ENCODE results near the gene LDAF1.
"Not testable (repeated sequence)": the region's sequence is repeated elsewhere in the genome, so short reads cannot be mapped to it uniquely, and the experiment has no call there.

The LDAF1 gene

GRCh38 chr16:21158208-21159110 lies at the start of gene LDAF1:
Gene LDAF1 (plus strand): TSS chr16:21158674. CDS start chr16:21161183, 2,509 bp downstream.
- H3K36me3 ChIP-seq (ENCODE audit: control insufficient read depth, insufficient read depth, low read length, severe bottlenecking), result no peaks in the 10 kb centered on the region
- DNase-seq (ENCODE audit: low read depth), result peak; percentile 94

DNA sequence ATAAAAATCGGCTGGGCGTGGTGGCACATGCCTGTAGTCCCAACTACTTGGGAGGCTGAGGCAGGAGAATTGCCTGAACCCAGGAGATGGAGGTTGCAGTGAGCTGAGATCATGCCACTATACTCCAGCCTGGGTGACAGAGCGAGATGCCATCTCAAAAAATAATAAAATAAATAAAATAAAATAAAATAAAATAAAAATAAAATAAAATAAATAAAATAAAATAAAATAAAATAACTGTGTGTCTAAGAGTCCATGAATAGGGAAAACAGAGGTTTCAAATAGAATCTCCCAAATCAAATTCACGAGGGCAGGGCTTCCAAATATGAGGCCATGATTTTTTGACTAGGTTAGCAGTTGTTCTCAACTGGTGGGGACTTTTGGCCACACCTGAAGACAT lies 42.9 kb upstream of the LDAF1 start:
- not testable (repeated sequence) for H3K9me3 ChIP-seq (ENCODE audit: control insufficient read depth, low read length); H3K27me3 ChIP-seq (replicated peaks; ENCODE audit: control insufficient read depth, insufficient read depth, low read length); H3K36me3 ChIP-seq (ENCODE audit: control insufficient read depth, insufficient read depth, low read length, severe bottlenecking); H3K4me1 ChIP-seq (ENCODE audit: control insufficient read depth, insufficient read depth, low read length); DNase-seq (ENCODE audit: low read depth); H3K9ac ChIP-seq (ENCODE audit: low read length); H3K4me3 ChIP-seq (ENCODE audit: low read length)

More at GRCh38 chr16:21158208-21159110, at the start of gene LDAF1:
- Histone ChIP-seq H3K9me3 (ENCODE audit: control insufficient read depth, low read length) (no peaks in the 10 kb centered on the region), H3K4me3 (ENCODE audit: low read length) (peak within 1 kb of the TSS; percentile 86), H3K4me1 (ENCODE audit: control insufficient read depth, insufficient read depth, low read length) (peaks cover 48% of the 10 kb centered on the region), H3K27me3 (replicated peaks; ENCODE audit: control insufficient read depth, insufficient read depth, low read length) (no peaks in the 10 kb centered on the region), H3K9ac (ENCODE audit: low read length) (peak within 1 kb of the TSS; percentile 89)

GRCh38 chr16:21116148-21116693 lies 42.3 kb upstream of the LDAF1 start:
- Histone ChIP-seq H3K4me1 (ENCODE audit: control insufficient read depth, insufficient read depth, low read length) (no peaks in the 10 kb centered on the region), H3K27me3 (replicated peaks; ENCODE audit: control insufficient read depth, insufficient read depth, low read length) (peaks cover under 1% of the 10 kb centered on the region), H3K36me3 (ENCODE audit: control insufficient read depth, insufficient read depth, low read length, severe bottlenecking) (no peaks in the 10 kb centered on the region), H3K4me3 (ENCODE audit: low read length) (peak overlapping the region; percentile 56), H3K9ac (ENCODE audit: low read length) (no peak overlapping the region), H3K9me3 (ENCODE audit: control insufficient read depth, low read length) (no peaks in the 10 kb centered on the region)
- no peak for DNase-seq (ENCODE audit: low read depth)

- no peaks in the 10 kb centered on the region for H3K36me3 ChIP-seq (ENCODE audit: control insufficient read depth, insufficient read depth, low read length, severe bottlenecking)
- no peak overlapping the region for H3K9ac ChIP-seq (ENCODE audit: low read length)
- no peak overlapping the region for H3K4me3 ChIP-seq (ENCODE audit: low read length)
- H3K4me1 ChIP-seq (ENCODE audit: control insufficient read depth, insufficient read depth, low read length), result no peaks in the 10 kb centered on the region
- no peak for DNase-seq (ENCODE audit: low read depth)
- H3K9me3 ChIP-seq (ENCODE audit: control insufficient read depth, low read length), result no peaks in the 10 kb centered on the region
- no peaks in the 10 kb centered on the region for H3K27me3 ChIP-seq (replicated peaks; ENCODE audit: control insufficient read depth, insufficient read depth, low read length)
Measured at GRCh38 chr16:21117567-21117966, 40.9 kb upstream of the LDAF1 start.

GRCh38 chr16:21120976-21121520 lies 37.4 kb upstream of the LDAF1 start:
- Histone ChIP-seq H3K9ac (ENCODE audit: low read length) (no peak overlapping the region), H3K4me1 (ENCODE audit: control insufficient read depth, insufficient read depth, low read length) (no peaks in the 10 kb centered on the region), H3K27me3 (replicated peaks; ENCODE audit: control insufficient read depth, insufficient read depth, low read length) (peaks cover 3% of the 10 kb centered on the region), H3K4me3 (ENCODE audit: low read length) (no peak overlapping the region), H3K9me3 (ENCODE audit: control insufficient read depth, low read length) (no peaks in the 10 kb centered on the region), H3K36me3 (ENCODE audit: control insufficient read depth, insufficient read depth, low read length, severe bottlenecking) (no peaks in the 10 kb centered on the region)
- no peak for DNase-seq (ENCODE audit: low read depth)

GRCh38 chr16:21125191-21125590 lies 33.3 kb upstream of the LDAF1 start:
- no peaks in the 10 kb centered on the region for H3K9me3 ChIP-seq (ENCODE audit: control insufficient read depth, low read length)
- no peak for DNase-seq (ENCODE audit: low read depth)
- no peaks in the 10 kb centered on the region for H3K4me1 ChIP-seq (ENCODE audit: control insufficient read depth, insufficient read depth, low read length)
- H3K4me3 ChIP-seq (ENCODE audit: low read length), result no peak overlapping the region
- no peak overlapping the region for H3K9ac ChIP-seq (ENCODE audit: low read length)
- H3K36me3 ChIP-seq (ENCODE audit: control insufficient read depth, insufficient read depth, low read length, severe bottlenecking), result no peaks in the 10 kb centered on the region
- peaks cover 14% of the 10 kb centered on the region for H3K27me3 ChIP-seq (replicated peaks; ENCODE audit: control insufficient read depth, insufficient read depth, low read length)

GRCh38 chr16:21126518-21126917 lies 32.0 kb upstream of the LDAF1 start:
- no peak overlapping the region for H3K4me3 ChIP-seq (ENCODE audit: low read length)
- H3K36me3 ChIP-seq (ENCODE audit: control insufficient read depth, insufficient read depth, low read length, severe bottlenecking), result no peaks in the 10 kb centered on the region
- no peaks in the 10 kb centered on the region for H3K9me3 ChIP-seq (ENCODE audit: control insufficient read depth, low read length)
- H3K27me3 ChIP-seq (replicated peaks; ENCODE audit: control insufficient read depth, insufficient read depth, low read length), result peaks cover 18% of the 10 kb centered on the region
- DNase-seq (ENCODE audit: low read depth), result no peak
- H3K9ac ChIP-seq (ENCODE audit: low read length), result no peak overlapping the region
- H3K4me1 ChIP-seq (ENCODE audit: control insufficient read depth, insufficient read depth, low read length), result no peaks in the 10 kb centered on the region

GRCh38 chr16:21128991-21129390 lies 29.5 kb upstream of the LDAF1 start:
- H3K4me3 ChIP-seq (ENCODE audit: low read length), result no peak overlapping the region
- H3K9me3 ChIP-seq (ENCODE audit: control insufficient read depth, low read length), result no peaks in the 10 kb centered on the region
- DNase-seq (ENCODE audit: low read depth), result no peak
- no peaks in the 10 kb centered on the region for H3K4me1 ChIP-seq (ENCODE audit: control insufficient read depth, insufficient read depth, low read length)
- no peak overlapping the region for H3K9ac ChIP-seq (ENCODE audit: low read length)
- H3K27me3 ChIP-seq (replicated peaks; ENCODE audit: control insufficient read depth, insufficient read depth, low read length), result peaks cover 24% of the 10 kb centered on the region
- H3K36me3 ChIP-seq (ENCODE audit: control insufficient read depth, insufficient read depth, low read length, severe bottlenecking), result no peaks in the 10 kb centered on the region

DNA sequence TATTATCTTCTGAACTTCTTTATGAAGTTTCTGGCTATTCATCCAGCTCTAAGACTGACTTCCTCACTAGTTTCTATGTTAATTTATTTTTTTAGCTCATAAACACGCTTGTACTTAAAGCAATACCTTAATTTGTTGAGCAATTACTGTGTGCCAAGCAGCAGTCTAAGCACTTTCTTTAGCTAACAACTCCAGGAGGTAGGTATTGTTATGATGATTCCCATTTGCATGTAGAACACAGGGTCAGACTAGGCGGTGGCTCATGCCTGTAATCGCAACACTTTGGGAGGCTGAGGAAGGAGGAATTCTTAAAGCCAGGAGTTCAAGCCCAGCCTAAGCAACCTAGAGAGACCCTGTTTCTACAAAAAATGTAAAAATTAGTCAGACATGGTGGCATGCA lies 27.7 kb upstream of the LDAF1 start:
- DNase-seq (ENCODE audit: low read depth), result no peak
- Histone ChIP-seq H3K9me3 (ENCODE audit: control insufficient read depth, low read length) (no peaks in the 10 kb centered on the region), H3K9ac (ENCODE audit: low read length) (no peak overlapping the region), H3K36me3 (ENCODE audit: control insufficient read depth, insufficient read depth, low read length, severe bottlenecking) (no peaks in the 10 kb centered on the region), H3K4me3 (ENCODE audit: low read length) (no peak overlapping the region), H3K4me1 (ENCODE audit: control insufficient read depth, insufficient read depth, low read length) (no peaks in the 10 kb centered on the region), H3K27me3 (replicated peaks; ENCODE audit: control insufficient read depth, insufficient read depth, low read length) (peaks cover 20% of the 10 kb centered on the region)

GRCh38 chr16:21134053-21134452 lies 24.4 kb upstream of the LDAF1 start:
- no peak overlapping the region for H3K9ac ChIP-seq (ENCODE audit: low read length)
- no peak for DNase-seq (ENCODE audit: low read depth)
- H3K9me3 ChIP-seq (ENCODE audit: control insufficient read depth, low read length), result no peaks in the 10 kb centered on the region
- no peak overlapping the region for H3K4me3 ChIP-seq (ENCODE audit: low read length)
- peaks cover 20% of the 10 kb centered on the region for H3K27me3 ChIP-seq (replicated peaks; ENCODE audit: control insufficient read depth, insufficient read depth, low read length)
- H3K36me3 ChIP-seq (ENCODE audit: control insufficient read depth, insufficient read depth, low read length, severe bottlenecking), result no peaks in the 10 kb centered on the region
- no peaks in the 10 kb centered on the region for H3K4me1 ChIP-seq (ENCODE audit: control insufficient read depth, insufficient read depth, low read length)

DNA sequence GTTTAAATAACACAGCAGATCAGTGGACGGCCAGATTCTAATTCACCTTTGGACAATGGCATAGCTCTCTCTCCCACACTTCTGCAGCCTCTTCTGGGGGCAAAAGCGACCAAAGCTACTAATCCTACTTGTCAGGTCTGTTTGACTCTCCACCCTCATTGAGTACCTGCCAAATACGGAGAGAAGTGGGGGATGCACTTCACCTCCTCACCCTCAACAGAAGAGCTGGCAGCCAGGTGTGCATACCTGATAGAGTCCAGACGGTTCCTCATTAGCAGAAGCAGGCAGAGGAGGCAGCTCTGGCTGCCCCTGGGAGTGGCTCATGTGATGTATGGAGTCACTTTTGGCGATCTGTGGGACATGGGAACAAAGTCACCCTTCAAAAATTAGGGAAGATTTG lies 12.7 kb upstream of the LDAF1 start:
- Histone ChIP-seq H3K9ac (ENCODE audit: low read length) (no peak overlapping the region), H3K27me3 (replicated peaks; ENCODE audit: control insufficient read depth, insufficient read depth, low read length) (peaks cover 16% of the 10 kb centered on the region), H3K4me3 (ENCODE audit: low read length) (no peak overlapping the region), H3K9me3 (ENCODE audit: control insufficient read depth, low read length) (peaks cover 15% of the 10 kb centered on the region), H3K36me3 (ENCODE audit: control insufficient read depth, insufficient read depth, low read length, severe bottlenecking) (no peaks in the 10 kb centered on the region), H3K4me1 (ENCODE audit: control insufficient read depth, insufficient read depth, low read length) (peaks cover 5% of the 10 kb centered on the region)
- no peak for DNase-seq (ENCODE audit: low read depth)
